Mesenchymal stem cell (in vitro differentiated cells and primary cell): ENCODE results near the gene NRF1.

ENCODE experiments used
- DNase-seq: peaks from one replicate; pipeline ENCODE4 v3.0.0-alpha.2; 2013
- H2AFZ ChIP-seq: one replicate; pipeline ENCODE4 v1.6.1; 2013; ENCODE audit warnings: low read depth, mild to moderate bottlenecking, control low read depth, inconsistent platforms, low read length, moderate library complexity
- H2AK5ac ChIP-seq: 2 replicates; pipeline ENCODE4 v1.6.1; 2013; ENCODE audit warnings: low read length, moderate library complexity, mild to moderate bottlenecking, inconsistent platforms; ENCODE audit not compliant: severe bottlenecking
- H2BK120ac ChIP-seq: one replicate; pipeline ENCODE4 v1.6.1; 2013; ENCODE audit warnings: low read depth, mild to moderate bottlenecking, inconsistent platforms, low read length, moderate library complexity
- H2BK12ac ChIP-seq, 2 experiments: one replicate each; pipeline ENCODE4 v1.6.1; 2013; ENCODE audit warnings: inconsistent platforms in 2 of 2, low read length in 2 of 2, mild to moderate bottlenecking in 2 of 2, moderate library complexity in 2 of 2, control low read depth in 1 of 2
- H2BK15ac ChIP-seq: one replicate; pipeline ENCODE4 v1.6.1; 2013; ENCODE audit warnings: mild to moderate bottlenecking, low read depth, inconsistent platforms; ENCODE audit not compliant: poor library complexity, severe bottlenecking
- H2BK5ac ChIP-seq: 2 replicates; pipeline ENCODE4 v1.6.1; 2013; ENCODE audit warnings: low read depth, mild to moderate bottlenecking, low read length, control low read depth, inconsistent platforms; ENCODE audit not compliant: poor library complexity, severe bottlenecking
- H3K14ac ChIP-seq, 2 experiments: one replicate each; pipeline ENCODE4 v1.6.1; 2013; ENCODE audit warnings: inconsistent platforms in 2 of 2, low read length in 2 of 2, control low read depth in 1 of 2, mild to moderate bottlenecking in 1 of 2, moderate library complexity in 1 of 2
- H3K18ac ChIP-seq, 2 experiments: one replicate each; pipeline ENCODE4 v1.6.1; 2013; ENCODE audit warnings: inconsistent platforms in 2 of 2, low read length in 2 of 2, control low read depth in 1 of 2, low read depth in 1 of 2, mild to moderate bottlenecking in 1 of 2
- H3K23ac ChIP-seq, 2 experiments: one replicate each; pipeline ENCODE4 v1.6.1; 2013; ENCODE audit warnings: inconsistent platforms in 2 of 2, low read length in 2 of 2, mild to moderate bottlenecking in 2 of 2, moderate library complexity in 2 of 2, control low read depth in 1 of 2
- H3K27ac ChIP-seq: 2 replicates; pipeline ENCODE4 v1.5.1; 2013; ENCODE audit warnings: mild to moderate bottlenecking, moderate library complexity, low read length, control low read depth, inconsistent platforms; ENCODE audit not compliant: poor library complexity, severe bottlenecking
- H3K27me3 ChIP-seq, 2 experiments: 2 replicates each; pipeline versions ENCODE4 v1.6.1 to v1.7.0; 2013; ENCODE audit warnings: low read length in 2 of 2, mild to moderate bottlenecking in 2 of 2, moderate library complexity in 2 of 2, control low read depth in 1 of 2, inconsistent platforms in 1 of 2; ENCODE audit not compliant: control insufficient read depth in 1 of 2, insufficient read depth in 1 of 2
- H3K36me3 ChIP-seq, 2 experiments: 2 replicates each; pipeline versions ENCODE4 v1.6.1 to v1.7.0; 2013; ENCODE audit warnings: low read length in 2 of 2, control low read depth in 1 of 2, inconsistent platforms in 1 of 2, low read depth in 1 of 2, mild to moderate bottlenecking in 1 of 2; ENCODE audit not compliant: insufficient read depth in 2 of 2, control insufficient read depth in 1 of 2
- H3K4ac ChIP-seq, 2 experiments: one replicate each; pipeline ENCODE4 v1.6.1; 2013; ENCODE audit warnings: inconsistent platforms in 2 of 2, low read length in 2 of 2, mild to moderate bottlenecking in 2 of 2, moderate library complexity in 2 of 2, control low read depth in 1 of 2, low read depth in 1 of 2
- H3K4me1 ChIP-seq: 2 replicates; pipeline ENCODE4 v1.6.1; 2013; ENCODE audit warnings: low read depth, low read length, control low read depth; ENCODE audit not compliant: control insufficient read depth, insufficient read depth
- H3K4me2 ChIP-seq: 2 replicates; pipeline ENCODE4 v1.6.1; 2013; ENCODE audit warnings: low read length, mild to moderate bottlenecking, inconsistent platforms; ENCODE audit not compliant: poor library complexity, severe bottlenecking
- H3K4me3 ChIP-seq, 2 experiments: 2 replicates each; pipeline versions ENCODE4 v1.5.1 to v1.7.0; 2013; ENCODE audit warnings: low read length in 2 of 2, mild to moderate bottlenecking in 2 of 2, control low read depth in 1 of 2, low read depth in 1 of 2; ENCODE audit not compliant: insufficient read depth in 1 of 2
- H3K79me1 ChIP-seq: replicated peaks from 2 replicates; pipeline ENCODE4 v1.6.1; 2013; ENCODE audit warnings: mild to moderate bottlenecking, control low read depth, low read length, inconsistent platforms; ENCODE audit not compliant: poor library complexity, severe bottlenecking
- H3K9ac ChIP-seq: 2 replicates; pipeline ENCODE4 v1.7.0; 2013; ENCODE audit warnings: mild to moderate bottlenecking, low read length, moderate library complexity
- H3K9me3 ChIP-seq: 2 replicates; pipeline ENCODE4 v1.7.0; 2013; ENCODE audit warnings: mild to moderate bottlenecking, low read length; ENCODE audit not compliant: control insufficient read depth
- H4K8ac ChIP-seq: one replicate; pipeline ENCODE4 v1.6.1; 2013; ENCODE audit warnings: inconsistent platforms, mild to moderate bottlenecking, low read length, moderate library complexity
- H4K91ac ChIP-seq: one replicate; pipeline ENCODE4 v1.6.1; 2013; ENCODE audit warnings: mild to moderate bottlenecking, low read length, inconsistent platforms
- WGBS: methylation state at CpG from one replicate; pipeline ENCODE4 v1.1.7; 2013; ENCODE audit warnings: mixed read lengths; 5-methylcytosine and 5-hydroxymethylcytosine counted together

Gene NRF1

DNA sequence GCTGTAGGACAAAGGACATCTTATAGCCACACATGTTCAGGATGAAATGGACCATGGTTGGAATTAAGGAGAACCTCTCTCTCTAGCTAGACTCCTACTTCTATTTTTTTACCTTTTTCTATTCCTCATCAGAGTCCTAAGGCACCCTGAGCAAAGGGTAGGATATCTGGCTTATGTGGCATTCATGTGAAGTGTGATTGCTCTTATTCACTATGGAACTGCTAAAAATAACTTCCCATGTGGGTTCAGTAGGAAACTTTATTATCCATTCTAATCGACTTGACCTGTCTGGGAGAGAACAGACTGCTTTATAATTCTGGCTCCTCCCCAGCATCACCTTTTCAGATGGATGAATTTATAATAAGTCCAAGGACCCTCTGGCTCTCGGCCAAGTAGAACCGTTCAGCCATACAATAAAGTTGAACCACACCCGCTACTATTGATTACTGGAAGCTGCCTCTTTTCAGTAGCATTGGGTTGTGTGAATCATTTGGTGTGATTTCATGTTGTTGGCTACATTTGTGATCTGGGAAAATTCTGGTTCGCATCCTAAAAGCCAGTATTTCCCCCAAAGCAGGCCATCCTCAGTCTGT is 117.5 kb downstream of the NRF1 start:
- Histone ChIP-seq H3K36me3 (peaks cover 8 to 74% of the 10 kb centered on the region in 2 experiments), H3K4me3 (no peak overlapping the region), H3K4ac (no peak overlapping the region), H2BK12ac (no peak overlapping the region), H3K9me3 (no peaks in the 10 kb centered on the region), H3K18ac (no peak overlapping the region), H3K27ac (no peak overlapping the region), H3K79me1 (peaks cover 1% of the 10 kb centered on the region), H3K9ac (no peak overlapping the region), H3K23ac (no peak overlapping the region), H2BK120ac (no peak overlapping the region), H2BK5ac (no peak overlapping the region), H4K91ac (no peak overlapping the region), H2BK15ac (no peak overlapping the region), H2AFZ (no peak overlapping the region), H3K4me2 (no peak overlapping the region), H2AK5ac (no peak overlapping the region), H3K14ac (no peak overlapping the region), H3K27me3 (no peaks in the 10 kb centered on the region), H4K8ac (no peak overlapping the region), H3K4me1 (no peaks in the 10 kb centered on the region)
- no peak for DNase-seq
- 95% methylated on average over 3 of the region's 5 CpGs for WGBS

DNA sequence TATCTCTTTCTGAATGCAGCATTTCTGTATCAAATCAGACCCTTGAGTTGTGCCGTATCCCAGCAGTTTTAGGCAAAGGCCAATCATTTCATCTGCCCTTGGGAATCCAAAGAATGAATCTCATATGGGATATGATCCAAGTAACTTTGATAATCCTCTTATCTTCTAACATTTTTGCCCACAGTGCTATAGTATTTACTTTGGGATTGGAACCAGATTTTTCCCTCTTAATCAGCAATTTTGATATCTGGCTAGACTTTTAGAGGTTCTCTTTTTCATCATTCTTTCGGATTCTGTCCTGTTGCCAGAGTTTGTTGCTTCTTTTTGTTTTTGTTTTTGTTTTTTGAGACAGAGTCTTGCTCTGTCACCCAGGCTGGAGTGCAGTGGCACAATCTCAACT is 118.0 kb downstream of the NRF1 start:
- H2BK5ac ChIP-seq = no peak overlapping the region
- H2AK5ac ChIP-seq = no peak overlapping the region
- H3K9me3 ChIP-seq = no peaks in the 10 kb centered on the region
- H2BK15ac ChIP-seq = no peak overlapping the region
- no peak overlapping the region for H2AFZ ChIP-seq
- H3K23ac ChIP-seq = no peak overlapping the region
- no peak overlapping the region for H2BK12ac ChIP-seq
- H3K4me1 ChIP-seq = no peaks in the 10 kb centered on the region
- H3K14ac ChIP-seq = no peak overlapping the region
- no peaks in the 10 kb centered on the region for H3K79me1 ChIP-seq
- no peak overlapping the region for H3K27ac ChIP-seq
- no peak overlapping the region for H3K4me2 ChIP-seq
- no peak overlapping the region for H4K8ac ChIP-seq
- H2BK120ac ChIP-seq = no peak overlapping the region
- DNase-seq = no peak
- no peak overlapping the region for H3K18ac ChIP-seq
- H4K91ac ChIP-seq = no peak overlapping the region
- H3K27me3 ChIP-seq = no peaks in the 10 kb centered on the region
- no peak overlapping the region for H3K4me3 ChIP-seq
- peaks cover 12 to 73% of the 10 kb centered on the region in 2 experiments for H3K36me3 ChIP-seq
- no peak overlapping the region for H3K9ac ChIP-seq
- H3K4ac ChIP-seq = no peak overlapping the region
- WGBS = 100% methylated on average over 1 of the region's 2 CpGs

DNA sequence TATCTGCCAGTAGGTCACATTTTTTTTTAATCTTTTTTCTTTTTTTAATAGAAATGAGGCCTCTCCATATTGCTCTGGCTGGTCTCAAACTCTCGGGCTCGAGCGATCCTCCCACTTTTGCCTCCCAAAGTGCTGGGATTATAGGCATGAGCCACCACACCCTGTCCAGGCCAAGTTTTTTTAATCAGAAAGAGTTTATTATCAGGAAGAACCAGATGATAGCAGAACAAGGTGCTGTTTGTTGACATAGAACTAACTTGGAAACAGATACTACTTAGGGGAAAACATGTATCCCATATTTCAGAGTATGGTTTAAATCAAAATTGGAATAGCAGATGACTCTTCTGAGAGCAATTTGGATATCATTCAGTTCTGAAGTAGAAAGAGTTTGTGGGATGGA is 118.6 kb downstream of the NRF1 start:
- H3K79me1 ChIP-seq = no peaks in the 10 kb centered on the region
- no peak overlapping the region for H3K4me3 ChIP-seq
- no peak overlapping the region for H2BK15ac ChIP-seq
- H4K8ac ChIP-seq = no peak overlapping the region
- peaks cover 18 to 72% of the 10 kb centered on the region in 2 experiments for H3K36me3 ChIP-seq
- H3K4ac ChIP-seq = no peak overlapping the region
- H3K14ac ChIP-seq = no peak overlapping the region
- no peak overlapping the region for H4K91ac ChIP-seq
- H3K27ac ChIP-seq = no peak overlapping the region
- H3K4me1 ChIP-seq = no peaks in the 10 kb centered on the region
- no peak overlapping the region for H3K18ac ChIP-seq
- H2BK5ac ChIP-seq = no peak overlapping the region
- H3K9me3 ChIP-seq = no peaks in the 10 kb centered on the region
- H2AFZ ChIP-seq = no peak overlapping the region
- no peak overlapping the region for H3K4me2 ChIP-seq
- H3K9ac ChIP-seq = no peak overlapping the region
- no peaks in the 10 kb centered on the region for H3K27me3 ChIP-seq
- no peak for DNase-seq
- 100% methylated on average over 3 of the region's 3 CpGs for WGBS
- H2BK12ac ChIP-seq = no peak overlapping the region
- no peak overlapping the region for H2BK120ac ChIP-seq
- no peak overlapping the region for H2AK5ac ChIP-seq
- H3K23ac ChIP-seq = no peak overlapping the region

DNA sequence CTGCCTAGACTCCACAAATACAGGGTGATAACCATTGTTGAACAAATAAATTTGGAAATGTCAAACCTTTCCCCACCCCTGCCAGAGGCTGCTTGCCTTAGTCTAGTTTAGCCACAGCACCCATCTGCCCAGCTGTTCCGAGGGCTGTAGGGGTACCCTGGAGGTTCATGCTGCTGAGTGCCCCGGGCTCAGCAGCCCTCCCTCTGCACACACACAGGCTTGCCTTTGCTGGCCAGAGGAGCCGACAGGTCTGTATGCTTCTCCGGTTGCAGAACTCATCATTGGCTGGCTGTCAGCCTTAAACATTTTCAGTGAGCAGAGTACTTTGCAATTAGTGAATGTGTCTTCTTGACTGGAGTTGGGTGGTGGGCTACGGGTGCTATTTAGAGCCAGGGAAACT is 122.9 kb downstream of the NRF1 start:
- no peak for DNase-seq
- Histone ChIP-seq H2BK5ac (no peak overlapping the region), H4K91ac (no peak overlapping the region), H2AK5ac (no peak overlapping the region), H3K4me2 (no peak overlapping the region), H3K9me3 (no peaks in the 10 kb centered on the region), H3K14ac (no peak overlapping the region), H3K4ac (no peak overlapping the region), H3K9ac (no peak overlapping the region), H3K18ac (no peak overlapping the region), H2AFZ (no peak overlapping the region), H3K36me3 (peaks cover 21 to 55% of the 10 kb centered on the region in 2 experiments), H3K23ac (no peak overlapping the region), H2BK12ac (no peak overlapping the region), H2BK120ac (no peak overlapping the region), H3K79me1 (no peaks in the 10 kb centered on the region), H3K4me1 (peaks cover 2% of the 10 kb centered on the region), H2BK15ac (no peak overlapping the region), H3K27ac (no peak overlapping the region), H4K8ac (no peak overlapping the region), H3K27me3 (no peaks in the 10 kb centered on the region), H3K4me3 (no peak overlapping the region)
- 99% methylated on average over 5 of the region's 5 CpGs for WGBS
